ENCODE results near the gene OBSCN.

Gene OBSCN

DNA sequence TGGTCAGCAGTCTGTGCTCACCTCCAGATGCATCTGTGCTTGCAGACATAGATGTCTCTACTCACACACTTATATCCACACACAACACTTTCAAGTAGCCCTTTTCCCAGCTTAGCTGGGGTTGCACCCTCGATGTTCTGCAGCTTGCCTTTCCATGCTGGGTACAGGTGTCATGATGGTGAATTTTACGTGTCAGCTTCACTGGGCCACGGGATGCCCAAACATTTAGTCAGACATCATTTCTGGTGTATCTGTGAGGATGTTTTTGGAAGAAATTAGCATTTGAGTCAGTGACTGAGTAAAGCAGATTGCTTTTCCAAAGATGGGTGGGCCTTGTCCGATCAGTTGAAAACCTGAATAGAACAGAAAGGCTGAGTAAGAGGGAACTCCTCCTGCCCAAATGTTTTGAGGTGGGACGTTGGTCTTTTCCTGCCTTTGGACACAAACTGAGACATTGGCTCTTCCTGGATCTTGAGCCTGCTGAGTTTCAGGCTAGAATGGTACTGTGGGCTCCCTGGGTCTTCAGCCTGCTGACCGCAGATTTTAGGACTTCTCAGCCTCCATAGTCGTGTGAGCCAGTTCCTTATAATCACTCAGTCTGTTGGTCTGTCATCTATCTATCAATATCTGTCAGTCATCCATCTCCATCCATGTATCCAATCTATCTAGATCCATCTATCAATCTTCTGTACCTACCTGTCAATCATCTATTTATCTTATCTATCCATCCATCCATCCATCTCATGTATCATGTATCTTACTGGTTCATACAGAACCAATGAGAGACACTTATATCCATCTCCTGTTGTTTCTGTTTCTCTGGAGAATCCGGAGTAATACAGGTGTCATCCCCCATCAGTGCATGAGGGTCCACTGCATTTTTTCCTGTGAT is 12.7 kb upstream of the OBSCN start:
- H3K4me3 ChIP-seq (ENCODE audit: low read depth, low read length), result no peak overlapping the region
- TF ChIP-seq, protein P1, sequence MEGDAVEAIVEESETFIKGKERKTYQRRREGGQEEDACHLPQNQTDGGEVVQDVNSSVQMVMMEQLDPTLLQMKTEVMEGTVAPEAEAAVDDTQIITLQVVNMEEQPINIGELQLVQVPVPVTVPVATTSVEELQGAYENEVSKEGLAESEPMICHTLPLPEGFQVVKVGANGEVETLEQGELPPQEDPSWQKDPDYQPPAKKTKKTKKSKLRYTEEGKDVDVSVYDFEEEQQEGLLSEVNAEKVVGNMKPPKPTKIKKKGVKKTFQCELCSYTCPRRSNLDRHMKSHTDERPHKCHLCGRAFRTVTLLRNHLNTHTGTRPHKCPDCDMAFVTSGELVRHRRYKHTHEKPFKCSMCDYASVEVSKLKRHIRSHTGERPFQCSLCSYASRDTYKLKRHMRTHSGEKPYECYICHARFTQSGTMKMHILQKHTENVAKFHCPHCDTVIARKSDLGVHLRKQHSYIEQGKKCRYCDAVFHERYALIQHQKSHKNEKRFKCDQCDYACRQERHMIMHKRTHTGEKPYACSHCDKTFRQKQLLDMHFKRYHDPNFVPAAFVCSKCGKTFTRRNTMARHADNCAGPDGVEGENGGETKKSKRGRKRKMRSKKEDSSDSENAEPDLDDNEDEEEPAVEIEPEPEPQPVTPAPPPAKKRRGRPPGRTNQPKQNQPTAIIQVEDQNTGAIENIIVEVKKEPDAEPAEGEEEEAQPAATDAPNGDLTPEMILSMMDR (IDR thresholded peaks at IDR 0.05; ENCODE audit: low read depth, low read length), result no peak
- in situ Hi-C loops (cut with HindIII; ENCODE audit: low sequenced_read_pairs), result no loop called here
- no peak for DNase-seq (ENCODE audit: low read depth, low spot score)

DNA sequence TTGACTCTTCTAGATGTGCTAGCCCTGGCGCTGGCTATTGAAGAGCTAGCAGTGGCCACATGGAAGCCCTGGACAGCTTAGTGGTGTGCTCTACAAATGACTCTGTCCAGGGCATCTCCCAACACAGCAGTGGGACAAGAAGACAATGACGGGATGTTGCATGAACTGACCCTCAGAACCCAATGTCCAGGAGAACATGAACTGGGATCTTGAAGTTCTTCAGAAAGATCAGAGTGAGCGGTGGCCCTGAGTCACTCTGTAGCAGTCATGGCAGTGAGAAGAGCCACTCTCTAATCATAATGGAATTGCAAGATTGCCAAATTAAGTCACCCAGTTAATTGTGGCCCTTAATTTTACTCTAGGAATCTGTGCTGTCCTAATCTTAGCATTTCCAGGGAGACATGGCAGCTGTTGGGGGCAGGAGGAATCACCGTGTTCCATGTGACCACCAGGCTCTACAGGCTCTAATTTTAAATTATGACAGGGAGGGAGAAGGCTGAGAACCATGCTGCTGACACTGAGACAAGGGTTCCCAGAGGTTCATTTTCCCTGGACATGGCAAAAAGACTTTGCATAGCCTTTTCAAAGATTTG is 10.2 kb upstream of the OBSCN start:
- no peak for DNase-seq (ENCODE audit: low read depth, low spot score)
- in situ Hi-C loops (cut with HindIII; ENCODE audit: low sequenced_read_pairs), result no loop called here
- TF ChIP-seq, protein P1 (IDR thresholded peaks at IDR 0.05; ENCODE audit: low read depth, low read length), result no peak
- H3K4me3 ChIP-seq (ENCODE audit: low read depth, low read length), result no peak overlapping the region

DNA sequence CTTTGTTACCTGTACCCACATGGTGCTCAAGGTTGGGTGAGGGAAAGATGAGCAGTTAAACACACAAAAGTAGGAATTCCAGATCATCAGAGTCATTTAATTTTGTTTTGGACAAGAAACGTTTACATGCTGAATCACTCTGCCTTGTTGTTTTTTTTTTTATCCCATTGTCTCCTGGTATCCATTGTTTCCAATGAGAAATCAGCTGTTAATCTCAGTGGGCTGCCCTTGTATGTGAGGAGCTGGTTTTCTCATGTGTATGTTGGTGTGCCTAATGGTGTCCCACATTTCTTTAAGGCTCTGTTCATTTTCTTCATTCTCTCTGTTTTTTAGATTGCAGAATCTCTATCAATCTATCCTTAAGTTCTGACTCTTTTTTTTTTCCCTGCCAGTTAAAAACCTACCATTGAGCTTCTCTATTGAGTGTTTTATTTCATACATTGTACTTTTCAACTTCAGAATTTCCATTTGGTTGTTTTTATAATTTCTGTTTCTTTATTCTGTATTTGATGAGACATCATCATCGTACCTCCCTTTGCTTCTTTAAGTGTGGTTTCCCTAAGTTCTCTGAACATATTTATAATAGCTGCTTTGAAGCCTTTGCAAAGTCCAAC is 8.8 kb upstream of the OBSCN start:
- no peak overlapping the region for H3K4me3 ChIP-seq (ENCODE audit: low read depth, low read length)
- no peak for DNase-seq (ENCODE audit: low read depth, low spot score)
- TF ChIP-seq, protein P1 (IDR thresholded peaks at IDR 0.05; ENCODE audit: low read depth, low read length), result no peak
- in situ Hi-C loops (cut with HindIII; ENCODE audit: low sequenced_read_pairs), result no loop called here

DNA sequence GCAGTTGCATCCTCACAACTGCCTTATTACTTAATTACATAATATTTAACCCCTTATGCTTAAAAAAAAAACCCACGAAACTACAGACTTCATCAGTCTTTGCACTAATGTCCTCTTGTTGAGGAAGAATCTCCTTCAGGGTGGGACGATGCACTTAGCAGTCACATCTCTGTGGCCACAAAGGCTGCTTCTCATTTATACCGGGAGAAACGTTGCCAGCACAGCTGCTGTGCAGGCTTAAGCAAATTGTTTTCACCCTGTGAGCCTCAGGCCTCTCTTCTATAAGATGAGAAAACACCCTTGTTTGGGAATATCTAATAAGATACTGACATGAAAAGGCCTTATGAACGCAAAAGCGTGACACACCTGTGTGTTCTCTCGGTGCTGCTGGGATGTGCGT is 2.9 kb upstream of the OBSCN start:
- no peak overlapping the region for H3K4me3 ChIP-seq (ENCODE audit: low read depth, low read length)
- DNase-seq (ENCODE audit: low read depth, low spot score), result no peak
- in situ Hi-C loops (cut with HindIII; ENCODE audit: low sequenced_read_pairs), result no loop called here
- TF ChIP-seq, protein P1 (IDR thresholded peaks at IDR 0.05; ENCODE audit: low read depth, low read length), result no peak

DNA sequence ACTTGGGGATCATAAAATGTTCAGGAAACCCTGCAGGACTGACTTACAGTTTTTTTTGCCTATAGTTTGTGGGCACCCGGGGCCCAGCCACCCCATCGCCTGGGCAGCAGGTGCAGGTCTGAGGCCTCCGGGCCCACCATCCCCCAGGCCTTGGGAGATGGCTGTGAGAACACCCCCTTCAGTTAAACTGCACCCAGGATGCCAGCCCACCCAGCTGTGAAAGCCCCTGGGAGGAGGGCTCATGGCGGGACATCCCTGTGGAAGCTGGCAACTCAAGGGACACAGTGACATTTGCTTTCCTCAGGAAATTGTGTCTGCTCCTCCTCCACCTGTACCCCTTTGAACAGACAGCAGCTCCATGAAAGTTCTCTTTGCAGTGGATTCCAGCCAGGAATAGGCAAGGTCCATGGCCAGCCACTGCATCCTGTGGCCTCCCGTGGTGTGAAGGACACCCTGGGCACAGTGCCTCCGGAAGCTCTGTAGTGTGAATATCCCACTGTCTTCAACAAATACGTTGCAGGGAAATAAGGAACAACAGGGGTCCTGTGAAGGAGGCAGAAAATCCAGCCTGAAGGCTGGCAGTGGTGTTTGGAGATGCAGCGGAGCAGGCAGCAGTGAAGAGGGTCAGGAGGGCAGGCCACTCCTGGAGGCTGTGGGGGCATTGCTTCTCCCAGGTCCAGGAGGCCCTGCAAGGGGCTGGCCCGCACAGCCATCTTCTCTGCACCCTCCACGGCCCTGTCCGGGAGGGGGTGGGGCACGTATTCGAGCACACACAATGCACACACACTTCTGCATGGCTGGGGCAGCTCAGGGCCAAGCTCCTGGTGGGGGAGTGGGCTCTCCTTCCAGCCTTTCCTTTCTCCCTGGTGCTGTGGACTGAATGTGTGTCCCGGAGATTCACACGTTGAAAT is 2.1 kb upstream of the OBSCN start:
- DNase-seq (ENCODE audit: low read depth, low spot score), result no peak
- TF ChIP-seq, protein P1 (IDR thresholded peaks at IDR 0.05; ENCODE audit: low read depth, low read length), result no peak
- in situ Hi-C loops (cut with HindIII; ENCODE audit: low sequenced_read_pairs), result no loop called here
- H3K4me3 ChIP-seq (ENCODE audit: low read depth, low read length), result no peak overlapping the region
